Astrocyte (in vitro differentiated cells and primary cell): ENCODE data around the gene LPO.

Source experiments
- EZH2 ChIP-seq: IDR thresholded peaks from 2 replicates; pipeline ENCODE4 v1.6.1; 2012; ENCODE audit warnings: mild to moderate bottlenecking, low read length, inconsistent platforms; ENCODE audit not compliant: insufficient read depth
- TF ChIP-seq, protein P1 (sequence below): IDR thresholded peaks from 2 replicates; pipeline ENCODE4 v1.5.1; 2011; ENCODE audit warnings: low read depth, mild to moderate bottlenecking, inconsistent platforms, low read length, moderate library complexity; ENCODE audit not compliant: insufficient read depth

DNA sequence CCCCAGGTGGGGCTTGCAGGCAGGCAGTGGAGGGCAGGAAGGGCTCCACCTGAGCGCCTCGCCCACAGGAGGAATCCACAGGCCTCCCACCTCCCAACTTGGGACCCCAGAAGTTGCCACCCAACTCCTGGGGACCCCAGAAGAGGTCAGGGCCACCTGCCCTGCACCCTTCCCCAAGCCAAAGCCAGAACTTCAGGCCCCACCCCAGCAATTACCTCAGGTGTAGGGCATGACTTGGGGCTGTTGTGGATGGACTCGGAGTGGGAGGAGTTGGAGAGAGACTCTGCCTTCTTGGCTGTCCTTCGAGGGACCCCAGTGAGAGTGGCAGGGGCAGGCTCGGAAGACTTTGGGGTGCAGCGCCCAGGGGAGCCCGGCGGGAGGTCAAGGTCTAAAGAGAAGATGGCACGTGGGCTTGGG lies 79.7 kb downstream of the LPO start:
- TF ChIP-seq, protein P1, sequence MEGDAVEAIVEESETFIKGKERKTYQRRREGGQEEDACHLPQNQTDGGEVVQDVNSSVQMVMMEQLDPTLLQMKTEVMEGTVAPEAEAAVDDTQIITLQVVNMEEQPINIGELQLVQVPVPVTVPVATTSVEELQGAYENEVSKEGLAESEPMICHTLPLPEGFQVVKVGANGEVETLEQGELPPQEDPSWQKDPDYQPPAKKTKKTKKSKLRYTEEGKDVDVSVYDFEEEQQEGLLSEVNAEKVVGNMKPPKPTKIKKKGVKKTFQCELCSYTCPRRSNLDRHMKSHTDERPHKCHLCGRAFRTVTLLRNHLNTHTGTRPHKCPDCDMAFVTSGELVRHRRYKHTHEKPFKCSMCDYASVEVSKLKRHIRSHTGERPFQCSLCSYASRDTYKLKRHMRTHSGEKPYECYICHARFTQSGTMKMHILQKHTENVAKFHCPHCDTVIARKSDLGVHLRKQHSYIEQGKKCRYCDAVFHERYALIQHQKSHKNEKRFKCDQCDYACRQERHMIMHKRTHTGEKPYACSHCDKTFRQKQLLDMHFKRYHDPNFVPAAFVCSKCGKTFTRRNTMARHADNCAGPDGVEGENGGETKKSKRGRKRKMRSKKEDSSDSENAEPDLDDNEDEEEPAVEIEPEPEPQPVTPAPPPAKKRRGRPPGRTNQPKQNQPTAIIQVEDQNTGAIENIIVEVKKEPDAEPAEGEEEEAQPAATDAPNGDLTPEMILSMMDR: no peak
- TF ChIP-seq EZH2: no peak
